Myometrial cell (primary cell): Measurements from ENCODE around the gene CCNH. TPM values are rescaled to one million over a fixed set of nuclear protein-coding genes. Genes with fewer than 3 reads are reported as not detected.

Source experiments
- total RNA-seq: library from RNA; depleted of rRNA; stranded (reverse); fragments of >200 nt; gene quantifications from 2 replicates; pipeline ENCODE4 v1.2.3, GENCODE V29; 2015

Gene CCNH
- total RNA-seq, result 66.6 and 84.4 TPM in 2 replicates

GRCh38 chr5:87412630-87413342 is at the start of gene CCNH:
Gene CCNH (minus strand): TSS chr5:87412930. CDS start chr5:87412794, 136 bp downstream.

Other genes with a start within 250 kb of the CCNH start
- gene RASA1, start 145.0 kb downstream of the CCNH start, total RNA-seq, result 26.8 and 32.8 TPM in 2 replicates